GM18861 (cell line): Measurements from ENCODE around the gene ARMH2.
A peak's percentile ranks its signal among the peaks of the same experiment; 100 is the strongest.

ENCODE experiments used
- ATAC-seq: cut with Tn5 transposase; IDR thresholded peaks from one replicate; pipeline ENCODE4 v1.9.1; 2021; ENCODE audit not compliant: unreplicated experiment

The ARMH2 gene

GRCh38 chr6:24821860-24822444, 23.2 kb upstream of the ARMH2 start:
- ATAC-seq = no peak

GRCh38 chr6:24818346-24818745, 19.6 kb upstream of the ARMH2 start:
- no peak for ATAC-seq

DNA sequence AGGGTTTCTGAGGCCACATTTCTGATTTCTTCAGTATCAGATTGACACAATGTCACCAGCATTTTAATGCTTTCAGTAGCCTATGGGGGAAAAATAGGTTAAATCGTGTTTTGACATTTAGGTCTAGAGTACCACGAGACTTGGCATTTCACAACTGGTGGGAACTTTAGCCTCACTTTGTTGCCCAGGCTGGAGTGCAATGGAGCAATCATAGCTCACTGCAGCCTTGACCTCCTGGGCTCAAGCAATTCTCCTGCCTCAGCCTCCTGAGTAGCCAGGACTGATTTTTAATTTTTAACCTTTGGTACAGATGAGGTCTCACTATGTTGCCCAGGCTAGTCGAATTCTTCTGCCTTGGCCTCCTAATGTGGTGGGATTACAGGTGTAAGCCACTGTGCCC, 11.0 kb upstream of the ARMH2 start:
- ATAC-seq = no peak

- no peak for ATAC-seq
Observed at GRCh38 chr6:24807584-24807983, 8.9 kb upstream of the ARMH2 start.

DNA sequence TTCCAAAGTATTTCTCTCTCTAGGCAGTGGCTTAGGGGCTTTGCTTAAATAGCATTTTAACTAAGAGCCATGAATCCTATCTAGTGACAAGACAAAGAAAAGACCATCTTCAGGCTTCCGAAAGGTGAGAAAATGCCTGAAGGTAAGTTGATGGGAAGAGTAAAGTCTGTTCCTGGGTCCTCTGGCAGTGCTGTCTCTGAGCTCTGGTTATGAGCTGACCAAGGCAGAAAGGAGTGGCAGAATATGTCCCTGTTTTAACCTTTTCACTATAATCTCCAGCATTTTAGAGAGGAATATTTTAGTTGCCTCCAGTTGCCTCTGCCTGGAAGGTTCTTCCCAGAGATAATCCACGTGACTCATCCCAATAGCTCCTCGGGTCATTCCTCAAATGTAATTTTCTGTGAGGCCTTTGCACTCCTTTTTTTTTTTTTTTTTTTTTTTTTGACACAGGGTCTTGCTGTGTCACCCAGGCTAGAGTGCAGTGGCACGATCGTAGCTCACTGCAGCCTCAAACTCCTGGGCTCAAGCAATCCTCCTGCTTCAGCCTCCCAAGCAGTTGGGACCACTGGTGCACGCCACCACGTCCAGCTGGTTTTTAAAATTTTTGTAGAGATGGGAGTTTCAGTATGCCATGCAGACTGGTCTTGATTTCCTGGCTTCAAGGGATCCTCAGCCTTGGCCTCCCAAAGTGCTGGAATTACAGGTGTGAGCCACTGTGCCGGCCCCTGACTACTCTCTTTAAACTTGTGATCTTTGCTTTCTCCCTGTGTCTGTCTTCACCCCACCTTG, 3.7 kb upstream of the ARMH2 start:
- ATAC-seq = no peak

DNA sequence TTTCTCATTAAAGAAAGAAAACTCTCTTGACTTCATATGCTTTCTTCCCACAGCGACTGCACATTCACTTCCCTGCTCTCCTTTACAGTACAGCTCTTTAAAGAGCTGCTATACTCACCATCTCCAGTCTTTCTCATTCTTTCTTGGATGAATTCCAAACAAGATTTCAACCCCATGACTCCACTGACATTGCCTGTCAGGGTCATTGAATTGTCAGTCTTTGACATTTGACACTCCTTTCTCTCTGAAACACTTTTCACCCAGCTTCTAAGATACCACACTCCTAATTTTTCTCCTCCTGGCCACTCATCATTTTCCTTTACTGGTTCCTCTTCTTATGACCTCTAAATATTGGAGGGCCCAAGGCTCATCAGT, 811 bp upstream of the ARMH2 start:
- no peak for ATAC-seq

- no peak for ATAC-seq
Observed at GRCh38 chr6:24797596-24798216, 1.0 kb downstream of the ARMH2 start.

DNA sequence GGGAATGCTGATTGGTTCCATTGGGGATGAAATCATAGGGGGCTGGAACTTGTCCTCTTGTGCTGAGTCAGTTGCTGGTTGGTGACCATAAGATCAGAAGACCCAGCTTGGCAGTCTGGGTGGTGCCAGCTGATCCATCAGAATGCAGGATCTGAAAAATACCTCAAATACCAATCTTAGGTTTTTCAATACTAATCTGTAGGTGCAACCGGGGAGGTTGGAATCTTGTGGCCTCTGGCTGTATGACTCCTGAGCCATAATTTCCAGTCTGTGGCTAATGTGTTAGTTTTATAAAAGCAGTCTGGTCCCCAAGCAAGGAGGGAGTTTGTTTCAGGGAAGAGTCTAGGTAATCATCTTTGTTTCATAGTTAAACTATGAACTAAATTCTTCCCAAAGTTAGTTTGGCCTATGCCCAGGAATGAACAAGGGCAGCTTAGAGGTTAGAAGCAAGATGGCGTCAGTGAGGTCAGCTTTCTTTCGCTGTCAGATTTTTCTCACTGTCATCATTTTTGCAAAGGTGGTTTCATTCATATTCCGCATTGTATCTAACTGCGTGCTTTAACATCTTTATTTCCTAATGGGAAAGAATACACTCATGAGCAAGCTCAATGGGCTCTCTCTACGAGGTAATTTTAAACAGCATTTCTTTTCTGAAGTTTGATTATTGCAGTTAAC, 2.0 kb downstream of the ARMH2 start:
- ATAC-seq = no peak

DNA sequence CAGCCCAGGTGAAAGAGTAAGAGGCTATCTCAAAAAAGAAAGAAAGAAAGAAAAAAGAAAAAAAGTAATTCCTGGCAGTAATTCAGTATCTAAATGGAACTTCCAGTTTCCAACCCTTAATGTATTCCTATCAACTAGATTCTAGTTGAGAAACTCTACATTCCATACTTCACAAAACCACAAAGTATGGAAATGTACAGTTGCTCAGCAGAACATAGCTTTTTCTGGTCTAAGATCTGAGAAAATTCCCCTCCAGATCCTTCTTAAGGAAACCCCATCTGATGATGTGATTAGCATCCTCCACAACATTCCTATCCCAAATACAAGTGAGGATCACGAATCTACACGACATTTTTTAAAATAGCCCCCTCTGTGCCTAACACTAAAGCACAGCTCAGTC, 3.6 kb downstream of the ARMH2 start:
- no peak for ATAC-seq

DNA sequence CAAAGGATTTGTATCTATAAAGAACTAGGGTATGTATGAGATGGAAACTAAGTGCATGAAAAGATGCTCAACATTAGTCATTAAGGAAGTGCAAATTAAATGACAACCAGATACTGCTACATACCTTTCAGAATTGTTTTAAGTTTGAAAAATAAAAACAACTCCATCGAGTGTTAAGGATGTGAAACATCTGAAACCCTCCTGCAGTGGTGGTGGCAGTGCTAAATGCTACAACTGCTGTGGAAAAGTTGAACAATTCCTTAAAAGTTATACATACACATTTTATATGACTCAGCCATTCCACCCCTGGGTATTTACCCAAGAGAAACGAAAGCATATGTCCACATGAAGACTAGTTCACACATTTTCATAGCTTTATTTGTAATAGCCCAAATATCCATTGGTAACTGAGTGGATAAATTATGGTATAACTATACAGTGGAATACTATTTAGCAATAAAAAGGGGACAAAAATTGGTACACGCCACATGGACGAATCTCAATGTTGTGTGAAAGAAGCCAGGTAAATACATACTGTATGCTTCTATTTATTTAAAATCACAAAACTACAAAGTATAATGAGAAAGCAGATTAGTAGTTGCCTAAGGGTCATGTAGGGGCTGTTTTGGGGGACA, 10.6 kb downstream of the ARMH2 start:
- ATAC-seq = no peak

- ATAC-seq = no peak
Observed at GRCh38 chr6:24780206-24780605, 18.5 kb downstream of the ARMH2 start.

DNA sequence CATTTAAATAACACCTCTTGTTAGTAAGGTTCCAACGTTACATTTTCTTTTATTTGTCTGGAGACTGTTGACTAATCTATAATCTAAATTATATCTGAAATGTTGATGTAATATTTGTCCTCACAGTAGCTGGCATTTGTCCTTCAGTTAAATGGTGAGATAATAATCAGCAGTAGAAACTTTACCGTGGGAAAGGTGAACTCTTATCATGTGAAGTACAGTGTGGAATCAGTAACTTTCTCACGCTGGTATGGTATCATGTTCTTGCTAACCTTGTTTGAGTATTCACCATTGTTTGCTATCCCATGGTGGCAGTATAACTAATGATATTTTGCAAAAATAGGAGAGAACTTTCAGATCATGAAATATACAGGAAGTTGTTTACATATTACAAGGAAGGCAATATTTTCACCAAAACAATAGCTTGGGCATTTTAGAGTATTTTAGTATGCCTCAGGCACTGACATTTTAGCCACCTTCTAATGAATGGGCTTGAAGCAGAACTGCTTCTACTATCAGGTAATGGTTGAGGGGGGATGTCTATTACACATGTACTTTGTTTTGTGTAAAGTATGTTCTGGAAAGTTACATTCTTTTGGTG, 19.2 kb downstream of the ARMH2 start:
- ATAC-seq = no peak

DNA sequence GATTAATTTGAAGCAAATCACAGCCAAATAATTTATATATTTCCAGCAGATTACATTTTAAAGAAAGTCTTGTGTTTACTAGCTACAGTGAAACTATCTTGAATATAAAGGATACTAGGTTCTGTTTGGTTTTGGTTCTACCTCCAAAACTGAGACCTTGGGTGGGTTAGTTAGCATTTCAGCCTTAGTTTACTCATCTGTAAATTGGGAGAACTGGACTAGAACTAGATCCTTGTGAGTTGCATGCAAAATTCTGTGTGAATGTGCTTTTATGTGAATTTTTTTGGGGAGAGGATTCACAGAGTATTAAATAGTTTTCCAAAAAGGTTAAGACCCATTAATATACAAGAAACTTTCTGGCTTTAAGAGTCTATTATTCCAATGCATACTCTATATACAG, 19.8 kb downstream of the ARMH2 start:
- no peak for ATAC-seq

- no peak for ATAC-seq
Observed at GRCh38 chr6:24778121-24778520, 20.6 kb downstream of the ARMH2 start.

GRCh38 chr6:24777227-24777626, 21.5 kb downstream of the ARMH2 start:
- ATAC-seq = no peak

- ATAC-seq = peak; percentile 8
Observed at GRCh38 chr6:24775520-24776058, 23.1 kb downstream of the ARMH2 start.

DNA sequence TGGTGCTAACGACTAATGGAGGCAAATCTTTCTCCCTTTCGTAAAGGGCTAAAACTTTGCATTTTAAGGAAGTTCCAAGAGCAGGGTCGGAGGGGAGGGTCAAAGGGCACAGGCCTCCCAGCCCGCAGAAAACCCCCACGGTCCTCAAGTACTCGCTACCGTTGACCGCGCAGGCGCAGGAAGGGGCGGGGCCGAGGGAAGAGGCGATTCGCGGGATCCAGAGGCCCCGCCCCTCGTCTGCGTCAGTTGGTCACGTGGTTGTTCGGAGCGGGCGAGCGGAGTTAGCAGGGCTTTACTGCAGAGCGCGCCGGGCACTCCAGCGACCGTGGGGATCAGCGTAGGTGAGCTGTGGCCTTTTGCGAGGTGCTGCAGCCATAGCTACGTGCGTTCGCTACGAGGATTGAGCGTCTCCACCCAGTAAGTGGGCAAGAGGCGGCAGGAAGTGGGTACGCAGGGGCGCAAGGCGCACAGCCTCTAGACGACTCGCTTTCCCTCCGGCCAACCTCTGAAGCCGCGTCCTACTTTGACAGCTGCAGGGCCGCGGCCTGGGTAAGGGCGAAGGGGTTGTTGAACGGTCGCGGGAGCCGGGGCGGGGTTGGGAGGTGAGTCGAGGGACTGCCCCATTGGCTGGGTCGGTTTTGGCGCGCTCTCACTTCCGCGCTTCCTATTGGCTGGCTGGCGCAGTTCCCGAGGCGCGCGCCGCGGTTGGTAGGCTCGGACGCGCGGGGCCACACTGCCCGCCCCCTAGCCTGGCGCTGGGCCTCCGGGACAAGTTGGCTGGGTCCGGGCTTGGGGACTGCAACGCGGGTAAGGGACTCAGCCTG, 23.8 kb downstream of the ARMH2 start, which contains the start of gene GMNN:
Gene GMNN (plus strand): TSS at position 242 of the 824 bp plus-strand sequence. CDS start 2,310 bp downstream, outside the sequence.
- ATAC-seq = peak; percentile 78

GRCh38 chr6:24768361-24768760, 30.4 kb downstream of the ARMH2 start:
- ATAC-seq = no peak

DNA sequence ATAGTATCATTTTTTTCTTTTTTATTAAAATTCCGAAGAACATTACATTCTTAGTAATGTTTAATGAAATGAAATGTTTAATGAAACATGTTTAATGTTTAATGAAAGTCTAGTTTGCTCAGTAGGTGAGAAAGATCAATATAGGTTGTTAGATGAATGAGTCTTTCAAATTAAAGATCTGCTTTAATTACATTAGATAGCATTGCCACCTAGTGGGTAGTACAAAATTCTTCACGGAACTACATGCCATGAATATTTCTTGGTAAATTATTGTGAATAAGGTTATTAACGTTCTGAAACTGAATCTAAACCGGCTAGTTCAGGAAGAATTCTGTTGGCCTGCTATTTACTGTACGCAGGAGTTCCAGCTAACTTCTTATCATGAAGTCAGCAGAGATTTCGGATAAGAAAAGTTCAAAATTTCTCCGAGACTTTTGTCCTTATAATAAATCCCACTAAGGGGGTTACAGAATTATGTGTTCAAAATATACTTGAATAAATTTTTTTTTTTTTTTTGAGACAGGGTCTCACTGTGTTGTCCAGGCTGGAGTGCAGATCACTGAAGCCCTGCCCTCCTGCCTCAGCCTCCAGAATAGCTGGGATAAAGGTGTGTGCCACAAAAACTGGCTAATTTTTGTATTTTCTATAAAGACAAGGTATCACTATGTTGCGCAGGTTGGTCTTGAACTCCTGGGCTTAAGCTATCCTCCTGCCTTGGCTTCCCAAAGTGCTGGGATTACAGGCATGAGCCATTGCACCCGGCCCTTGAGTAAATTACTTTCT, 31.8 kb downstream of the ARMH2 start:
- ATAC-seq = no peak
